Activated CD8-positive, alpha-beta memory T cell treated with anti-CD3 and anti-CD28 coated beads for 48 hours (primary cell): ENCODE data around the gene RPTOR.
"Not testable (repeated sequence)": the region's sequence is repeated elsewhere in the genome, so short reads cannot be mapped to it uniquely, and the experiment has no call there.

Source experiments
- DNase-seq, 3 experiments: peaks; one replicate each; pipeline ENCODE4 v3.0.0-alpha.2; 2020; ENCODE audit warnings: low read depth in 2 of 3, low spot score in 2 of 3

Gene RPTOR

DNA sequence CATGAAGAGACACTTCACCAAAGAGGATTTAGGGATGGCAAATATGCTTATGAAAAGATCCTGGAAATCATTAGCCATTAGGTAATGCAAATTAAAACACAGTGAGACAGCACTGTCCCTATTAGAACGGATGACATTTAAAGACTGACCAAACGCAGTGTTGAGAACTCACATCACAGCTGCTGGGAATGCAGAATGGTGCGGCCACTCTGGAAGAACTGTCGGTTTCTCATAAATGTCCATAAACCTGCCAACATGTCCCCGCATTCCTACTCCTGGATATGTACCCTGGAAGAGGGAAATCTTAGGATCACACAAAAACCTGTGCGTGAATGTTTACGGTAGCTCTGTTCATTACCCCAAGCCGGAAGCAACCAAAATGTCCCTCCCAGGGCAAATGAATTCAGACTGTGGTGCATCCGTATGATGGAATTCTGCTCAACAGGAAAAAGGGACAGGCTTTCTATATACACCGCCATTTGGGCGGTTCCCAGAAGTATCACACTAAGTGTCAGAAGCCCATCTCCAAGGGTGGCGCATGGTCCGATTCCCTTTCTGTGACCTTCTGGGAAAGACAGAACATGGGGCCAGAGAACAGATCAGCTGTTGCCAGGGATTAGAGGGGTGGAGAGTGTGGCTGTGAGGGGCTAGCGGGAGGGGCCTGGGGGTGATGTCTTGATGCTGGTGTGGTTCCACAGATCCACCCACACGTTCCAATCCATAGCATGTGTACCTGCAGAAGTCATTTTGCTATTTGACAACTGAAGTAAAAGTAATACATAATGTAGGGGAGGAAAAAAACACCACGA lies 249.8 kb downstream of the RPTOR start:
- no peak for DNase-seq

DNA sequence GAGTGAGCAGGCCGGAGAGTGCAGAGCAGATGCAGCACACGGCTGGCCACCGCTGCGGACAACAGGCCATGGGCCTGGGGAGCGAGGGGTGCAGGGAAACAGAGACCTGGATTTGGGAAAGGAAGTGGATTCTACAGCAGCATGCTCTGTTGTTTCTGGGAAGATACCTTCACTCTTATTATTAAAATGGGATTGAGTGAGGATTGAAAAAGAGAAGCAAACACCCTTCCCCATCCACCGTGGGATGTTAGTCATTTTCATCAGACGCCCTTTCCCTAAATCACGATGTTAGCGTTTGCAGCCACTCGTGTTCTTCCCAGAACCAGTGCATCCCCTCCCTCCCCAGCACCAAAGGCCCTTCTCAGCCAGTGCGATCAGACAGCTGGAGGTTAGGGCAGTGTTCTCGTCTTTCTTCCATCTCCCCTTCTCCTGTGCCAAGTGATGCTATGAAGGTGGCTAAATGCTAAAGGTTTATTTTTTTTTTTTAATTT lies 250.5 kb downstream of the RPTOR start:
- DNase-seq, result no peak

DNA sequence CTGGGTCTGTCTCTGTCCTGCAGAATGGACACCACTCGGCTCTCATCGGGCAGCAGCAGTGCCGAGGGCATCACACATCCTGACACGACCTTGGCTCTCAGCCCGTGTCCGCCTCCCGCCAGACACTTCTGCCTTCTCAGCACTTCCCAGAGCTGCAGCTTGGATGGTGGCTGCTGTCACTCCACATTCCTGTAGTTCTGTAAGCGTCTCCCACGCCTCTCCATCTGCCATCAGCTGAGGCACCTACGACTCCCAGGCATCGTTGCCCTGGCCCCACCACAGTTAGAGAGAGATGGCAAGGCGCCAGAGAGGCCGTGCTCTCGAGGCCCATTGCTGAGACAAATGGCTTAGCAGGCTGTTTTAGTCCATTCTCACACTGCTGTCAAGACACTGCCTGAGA lies 251.1 kb downstream of the RPTOR start:
- DNase-seq, result no peak

DNA sequence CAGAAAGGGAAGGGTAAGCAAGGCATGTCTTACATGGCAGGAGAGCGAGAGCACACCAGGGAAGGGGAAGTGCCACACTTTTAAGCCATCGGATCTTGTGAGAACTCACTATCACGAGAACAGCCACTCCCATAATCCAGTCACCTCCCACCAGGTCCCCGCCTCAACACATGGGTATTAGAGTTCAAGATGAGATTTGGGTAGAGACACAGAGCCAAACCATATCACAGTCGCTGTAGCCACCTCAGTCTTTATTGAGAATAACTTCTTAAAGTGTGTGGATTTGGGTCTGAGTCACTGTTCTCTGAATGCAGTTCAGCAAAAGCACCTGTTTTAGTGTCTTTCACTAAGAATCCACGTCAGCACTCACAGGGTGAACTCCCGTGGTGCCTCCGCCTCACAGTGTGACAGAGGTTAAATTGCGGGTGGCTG lies 251.8 kb downstream of the RPTOR start:
- no peak for DNase-seq

DNA sequence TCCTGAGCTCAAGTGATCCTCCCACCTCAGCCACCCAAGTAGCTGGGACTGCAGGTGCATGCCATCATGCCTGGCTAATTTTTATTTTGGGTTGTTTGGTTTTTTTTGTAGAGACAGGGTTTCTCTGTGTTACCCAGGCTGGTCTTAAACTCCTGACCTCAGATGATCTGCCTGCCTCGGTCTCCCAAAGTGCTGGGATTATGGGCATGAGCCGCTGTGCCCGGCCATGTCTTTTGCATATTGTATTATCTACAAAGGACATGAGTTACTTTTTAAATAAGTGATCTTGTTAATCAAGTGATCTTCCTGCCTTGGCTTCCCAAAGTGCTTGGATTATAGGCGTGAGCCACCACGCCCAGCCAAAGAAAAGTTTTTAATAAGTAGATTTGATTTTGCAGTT lies 252.6 kb downstream of the RPTOR start:
- DNase-seq, result not testable (repeated sequence)

DNA sequence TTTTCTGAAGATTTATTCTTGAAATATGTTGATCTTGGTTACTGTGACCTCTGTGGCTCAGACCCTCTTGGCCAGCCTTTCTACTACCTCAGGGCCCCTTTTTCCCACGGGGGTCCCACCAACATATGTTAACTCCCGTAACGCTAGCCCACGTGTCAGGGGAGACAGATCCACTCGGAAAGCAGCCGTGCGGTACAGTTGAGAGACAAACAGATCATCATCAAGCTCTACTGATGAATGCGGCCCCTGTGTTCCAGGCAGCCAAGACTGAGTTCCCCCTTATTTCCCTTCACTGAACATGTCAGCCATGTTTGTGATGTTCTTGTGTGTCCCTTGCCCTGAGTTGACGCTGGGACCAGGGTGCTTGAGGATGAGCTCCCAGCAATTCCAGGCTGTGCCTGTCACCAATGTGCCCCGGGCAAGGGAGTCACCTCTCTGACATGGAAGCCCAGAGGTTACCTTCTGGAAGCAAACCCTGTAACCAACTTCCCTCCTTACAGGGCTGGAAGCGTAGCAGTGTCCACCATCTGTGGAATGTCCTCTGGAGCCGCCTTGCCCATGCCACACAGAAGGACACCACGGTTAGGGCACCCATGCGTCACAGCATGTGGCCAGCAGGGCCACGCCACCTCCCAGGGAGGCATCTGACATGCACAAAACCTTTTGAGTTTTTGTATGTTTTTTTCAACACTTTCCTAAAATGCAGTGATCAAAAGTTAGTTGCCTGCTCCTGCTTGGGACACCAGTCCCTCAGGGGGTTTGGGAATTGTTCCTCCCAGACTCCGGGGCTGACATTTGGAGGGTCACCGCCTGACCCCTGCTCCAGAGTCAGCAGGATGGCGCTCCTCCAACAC lies 253.3 kb downstream of the RPTOR start:
- no peak for DNase-seq

DNA sequence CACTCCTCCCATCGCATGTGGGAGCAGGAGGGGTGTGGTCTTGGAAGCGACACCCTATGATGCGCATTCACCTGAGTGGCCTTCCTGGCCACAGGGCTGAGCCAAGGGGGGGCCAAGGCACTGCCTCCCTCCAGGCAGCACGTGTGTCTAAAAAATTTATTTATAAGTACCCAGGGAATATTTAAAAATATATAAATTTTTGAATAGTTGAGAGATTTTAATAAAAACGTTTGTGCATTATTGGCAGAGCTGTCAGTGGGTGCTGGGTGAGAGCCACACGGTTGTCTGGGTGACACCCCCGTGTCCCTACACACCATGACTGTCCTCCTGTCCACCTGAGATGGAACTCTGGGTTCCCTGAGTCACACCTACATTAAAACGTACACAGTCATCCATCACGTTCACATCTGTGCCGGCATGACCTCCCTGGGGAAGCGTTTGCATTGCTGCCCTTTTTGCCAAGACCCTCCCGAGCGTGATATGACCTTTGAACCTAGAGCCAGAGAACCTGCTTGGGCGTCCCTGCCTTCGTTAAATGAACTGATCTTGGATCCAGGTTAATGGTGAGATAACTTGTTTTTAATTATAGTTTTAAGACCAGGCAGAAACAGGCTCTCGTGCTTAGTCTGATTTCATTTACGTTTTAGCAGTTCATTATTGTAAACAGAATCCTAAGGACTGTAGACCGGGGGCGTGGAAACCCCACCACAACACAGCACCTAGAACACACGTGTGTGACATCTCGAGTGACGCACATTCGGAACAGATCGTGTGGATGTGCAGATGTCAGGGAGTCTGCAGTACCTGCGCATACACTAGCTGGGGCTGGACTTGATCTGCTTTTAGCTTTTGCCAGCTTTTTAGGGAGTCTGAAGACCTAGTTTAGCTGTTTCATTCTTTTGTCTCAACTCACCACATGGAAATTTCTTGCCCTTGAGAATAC lies 254.2 kb downstream of the RPTOR start:
- DNase-seq, result no peak

DNA sequence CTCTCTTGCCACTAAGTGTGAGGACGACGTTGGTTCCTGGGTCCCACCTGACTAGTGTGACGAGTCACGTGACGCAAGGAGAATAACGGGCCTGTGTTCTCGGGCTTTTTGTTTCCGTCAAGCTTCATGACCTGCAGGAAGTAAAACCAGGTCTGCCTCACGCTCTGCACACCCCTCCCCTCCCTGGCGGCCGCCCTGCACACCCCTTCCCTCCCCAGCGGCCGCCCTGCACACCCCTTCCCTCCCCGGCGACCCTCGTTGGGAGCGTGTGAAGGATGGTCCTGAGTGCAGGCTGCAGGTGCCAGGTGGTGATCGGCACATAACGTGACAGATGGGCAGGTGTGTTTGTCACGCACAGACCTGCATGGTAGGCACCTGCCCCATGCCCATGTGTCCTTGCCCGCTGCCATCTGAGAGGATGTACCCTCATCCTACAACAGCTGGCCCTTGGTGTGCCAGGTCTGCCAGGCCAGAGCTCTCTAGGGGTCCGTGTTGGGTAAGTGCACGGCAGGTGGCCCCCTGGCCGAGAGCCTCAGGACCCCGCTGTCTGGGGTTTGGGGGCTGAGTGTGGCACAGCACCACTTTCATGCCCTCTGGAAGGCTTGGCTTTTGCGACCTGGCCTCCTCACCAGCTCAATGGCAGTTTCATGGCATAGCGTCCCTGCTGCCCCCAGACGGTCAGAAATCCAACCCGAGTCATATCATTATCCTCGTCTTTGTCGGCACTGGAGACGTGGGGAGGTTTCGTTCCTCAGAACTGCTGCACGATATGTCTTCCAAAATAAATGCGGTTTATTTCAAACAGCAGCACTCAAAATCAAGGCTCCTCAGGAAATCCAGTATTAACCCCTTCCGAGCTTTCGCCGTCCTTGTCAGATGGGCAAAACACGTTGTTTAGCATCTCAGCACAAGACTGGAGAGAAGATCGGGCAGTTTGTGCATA lies 255.2 kb downstream of the RPTOR start:
- no peak for DNase-seq

DNA sequence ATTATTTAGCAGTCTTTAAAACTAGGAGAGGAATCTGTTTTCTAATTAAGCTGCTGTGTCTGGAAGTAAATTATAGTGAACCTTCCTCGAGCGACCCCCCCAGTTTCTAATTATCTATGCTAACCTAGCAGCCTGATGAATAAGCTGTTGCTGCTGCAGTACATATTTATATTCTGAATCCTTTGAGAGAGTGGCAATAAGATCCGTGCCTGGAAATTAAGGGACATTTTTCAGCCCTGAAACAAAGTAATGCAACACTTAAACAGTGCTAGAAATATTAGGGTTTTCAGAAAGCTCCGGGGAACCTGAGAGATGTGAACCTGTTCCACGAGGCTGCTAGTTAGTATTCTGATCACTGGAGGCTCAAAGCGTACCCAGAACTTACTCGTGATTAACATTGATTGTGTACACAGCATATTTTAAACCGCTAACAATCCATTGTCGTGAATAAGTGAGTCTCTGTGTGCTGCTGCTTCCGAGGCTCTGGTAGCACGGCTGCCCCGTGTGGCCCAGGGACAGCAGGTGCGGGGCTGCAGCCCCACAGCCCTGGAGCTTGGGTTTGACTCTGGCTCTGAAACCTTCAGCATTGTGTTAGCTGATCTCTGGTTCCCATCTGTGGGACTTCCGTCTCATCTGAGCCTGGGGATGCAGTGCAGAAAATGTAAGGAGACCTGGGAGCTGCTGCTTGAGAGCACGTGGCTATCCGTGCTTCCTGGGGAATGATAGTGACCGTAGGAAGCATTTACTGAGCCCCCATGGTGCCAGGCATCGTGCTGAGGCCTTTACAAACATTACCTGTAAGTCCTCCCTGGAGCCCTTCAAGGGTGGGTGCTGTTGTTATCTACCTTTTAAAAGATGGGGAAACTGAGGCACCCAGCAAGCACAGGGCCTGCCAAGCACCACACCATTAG lies 256.1 kb downstream of the RPTOR start:
- no peak for DNase-seq

DNA sequence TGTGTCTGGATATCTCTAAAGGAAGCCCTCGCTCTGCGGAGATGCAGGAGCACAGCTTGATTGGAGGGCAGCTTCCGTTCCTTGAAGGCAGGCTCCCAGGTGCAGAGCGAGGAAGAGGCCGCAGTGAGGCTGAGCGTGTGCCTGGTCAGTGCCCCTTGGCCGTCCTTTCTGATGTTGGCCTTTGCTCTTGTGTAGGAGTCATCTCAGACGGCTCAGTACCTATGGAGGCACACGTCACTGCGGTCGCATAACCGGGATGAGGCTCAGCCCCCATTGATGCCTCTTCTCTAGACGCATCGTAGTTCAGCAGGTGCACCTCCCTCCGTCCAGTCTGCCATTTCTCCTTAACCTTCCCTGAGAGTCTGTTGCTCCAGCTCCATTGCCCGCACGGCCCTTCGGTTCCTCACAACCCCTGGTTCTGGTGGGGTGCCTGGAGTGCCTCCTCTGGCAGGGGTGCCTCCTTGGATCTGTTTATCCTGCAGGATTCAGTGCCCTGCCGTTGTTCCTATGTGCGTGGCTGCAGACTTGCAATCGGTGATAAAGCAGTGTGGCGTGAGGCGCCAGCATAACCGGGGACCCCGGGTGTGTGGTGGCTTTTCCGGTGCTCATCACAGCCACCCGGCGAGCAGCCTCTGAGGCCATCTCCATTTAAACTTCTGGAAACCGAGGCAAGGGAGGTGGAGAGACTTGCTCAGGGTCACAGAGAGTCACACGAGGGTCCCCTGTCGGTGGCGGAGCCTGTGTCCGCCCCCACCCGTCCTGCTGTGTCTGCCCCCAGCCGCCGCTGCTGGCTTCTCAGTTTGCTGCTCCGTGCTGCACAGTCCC lies 258.2 kb downstream of the RPTOR start:
- no peak for DNase-seq

DNA sequence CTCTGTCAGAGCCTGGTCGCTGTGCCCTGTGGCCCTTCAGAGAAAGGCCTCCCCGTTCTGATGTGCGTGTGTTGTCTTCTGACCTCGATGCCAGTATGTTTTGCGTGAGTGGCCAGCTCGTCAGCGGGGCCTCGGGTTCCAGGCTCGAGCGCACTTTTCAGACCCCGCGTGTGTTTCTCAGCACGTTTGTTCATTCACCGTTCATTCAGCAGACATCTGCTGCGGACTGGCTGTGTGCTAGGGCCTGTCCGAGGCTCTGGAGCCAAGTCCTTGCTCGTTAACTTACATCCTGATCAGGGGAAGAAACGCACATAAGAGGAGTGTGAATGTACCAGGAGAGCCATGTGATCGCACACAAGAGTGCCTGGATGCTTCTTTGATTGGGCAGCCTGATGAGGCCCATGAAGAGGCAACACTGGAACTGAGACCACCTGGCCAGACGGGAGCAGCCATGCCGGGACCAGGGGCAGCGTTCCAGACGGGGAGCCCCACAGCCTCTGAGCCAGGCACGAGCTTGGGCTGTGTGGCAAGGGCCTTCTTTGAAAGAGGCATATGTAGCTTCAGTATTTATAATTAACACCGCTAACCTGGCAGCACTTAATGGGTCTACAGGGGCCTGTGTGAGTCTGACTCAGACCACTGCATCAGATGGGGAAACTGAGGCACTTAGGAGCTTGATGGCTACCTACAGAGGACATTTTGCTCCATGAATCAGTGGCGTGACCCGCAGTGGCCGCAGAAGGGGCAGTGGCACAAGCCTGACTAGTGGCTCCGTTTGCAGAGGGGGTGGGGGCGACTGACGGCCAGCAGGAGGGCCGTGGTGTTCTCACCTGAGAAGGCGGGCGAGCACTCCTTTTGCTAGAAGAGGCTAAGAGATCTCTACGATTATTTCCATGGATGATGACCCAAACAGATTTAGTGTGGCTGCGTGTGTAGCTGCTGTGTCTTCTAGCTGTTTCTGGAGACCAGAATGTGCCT lies 259.1 kb downstream of the RPTOR start:
- DNase-seq, result no peak

DNA sequence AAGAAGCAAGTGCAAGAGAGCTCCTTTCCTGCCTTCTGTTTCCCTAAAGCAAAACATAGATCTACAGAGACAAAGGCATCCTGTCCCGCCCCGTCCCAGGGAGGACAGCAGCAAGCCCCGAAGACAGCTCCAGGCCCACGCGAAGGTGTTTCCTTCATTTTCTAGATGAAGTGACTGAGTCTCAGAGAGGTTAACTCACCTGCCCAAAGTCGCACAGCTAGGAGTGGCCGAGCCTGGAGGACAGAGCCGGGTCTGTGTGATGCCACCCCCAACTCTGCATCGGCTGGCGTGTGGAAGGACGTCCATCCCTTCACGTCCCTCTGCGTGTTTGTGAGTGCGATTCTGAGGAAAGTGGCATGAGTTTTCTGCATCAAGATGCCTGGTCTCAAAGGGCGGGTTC lies 259.8 kb downstream of the RPTOR start:
- DNase-seq, result no peak

DNA sequence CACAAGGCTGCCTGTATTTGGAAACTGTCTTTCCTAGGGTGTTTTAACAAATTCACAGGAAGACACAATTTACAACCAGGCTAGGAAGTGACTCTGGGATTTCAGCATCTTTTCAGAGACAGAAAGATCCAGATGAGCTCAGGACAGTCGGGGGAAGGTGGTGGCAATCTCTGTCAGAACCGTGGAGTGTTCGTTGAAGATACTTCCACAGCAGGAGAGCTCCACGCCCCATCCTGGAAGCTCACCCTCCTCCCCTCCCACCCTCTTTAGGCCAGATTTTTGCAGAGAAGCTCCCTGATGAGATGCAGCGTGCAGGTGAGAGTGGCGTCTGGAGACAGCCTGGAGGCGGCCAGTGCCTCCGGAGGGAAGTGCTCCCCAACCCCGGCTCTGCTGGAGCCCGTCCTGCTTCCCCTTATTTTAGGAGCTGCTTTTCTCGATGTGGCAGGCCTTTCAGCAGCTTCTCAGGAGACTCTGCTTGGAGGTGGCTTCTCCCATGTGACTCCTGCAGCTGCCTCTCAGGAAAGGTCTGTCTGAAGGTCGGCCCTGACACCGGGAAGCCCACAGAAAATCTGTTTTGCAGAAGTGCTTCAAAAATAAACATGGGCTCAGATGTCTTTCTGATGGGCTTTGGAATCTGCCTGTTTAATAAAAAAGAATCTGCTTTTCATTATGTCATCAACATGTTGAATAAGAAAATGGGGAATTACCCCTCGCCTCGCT lies 260.6 kb downstream of the RPTOR start:
- no peak for DNase-seq

DNA sequence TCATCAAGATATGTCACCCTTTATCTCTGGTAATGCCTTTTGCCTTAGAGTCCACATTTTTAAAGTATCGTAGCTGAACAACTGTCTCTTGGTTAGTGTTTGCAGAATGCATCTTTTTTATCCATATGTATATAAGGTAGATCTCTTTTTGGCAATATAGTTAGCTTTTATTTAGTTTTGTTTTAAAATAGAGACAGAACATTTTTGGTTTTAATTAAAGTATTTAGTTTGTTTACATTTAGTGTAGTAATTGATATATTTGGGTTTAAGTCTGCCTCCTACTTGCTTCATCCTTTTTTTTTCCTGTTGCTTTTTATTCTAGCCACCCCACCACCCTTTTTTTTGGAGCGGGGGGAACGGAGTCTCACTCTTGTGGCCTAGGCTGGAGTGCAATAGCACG lies 262.4 kb downstream of the RPTOR start:
- no peak for DNase-seq

DNA sequence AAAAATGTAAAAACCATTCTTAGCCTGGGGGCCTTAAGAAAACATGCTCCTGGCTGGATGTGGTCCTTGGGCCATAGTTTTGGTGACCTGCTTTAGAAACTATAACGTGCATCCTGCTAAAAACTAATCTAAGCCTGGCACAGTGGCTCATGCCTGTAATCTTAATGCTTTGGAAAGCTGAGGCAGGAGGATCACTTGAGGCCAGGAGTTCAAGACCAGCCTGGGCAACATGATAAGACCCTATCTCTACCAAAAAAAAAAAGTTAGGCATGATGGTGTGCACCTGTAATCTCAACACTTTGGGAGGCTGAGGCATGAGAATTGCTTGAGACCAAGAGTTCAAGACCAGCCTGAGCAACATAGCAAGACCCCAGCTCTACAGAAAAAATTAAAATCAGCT lies 263.2 kb downstream of the RPTOR start:
- no peak for DNase-seq
